Smooth muscle cell (in vitro differentiated cells): Measurements from ENCODE around the gene HAL. TPM values are rescaled to one million over a fixed set of nuclear protein-coding genes. Genes with fewer than 3 reads are reported as not detected.

Experiments
- DNase-seq: peaks from one replicate; lab custom pipeline; 2025; ENCODE audit not compliant: unreplicated experiment; lab: John Stamatoyannopoulos, UW
- H2AFZ ChIP-seq: fragments of 200-600 bp; sonication (generic); 2 replicates; pipeline ENCODE4 v1.6.0; 2016; ENCODE audit warnings: antibody characterized with exemption, low read depth, mild to moderate bottlenecking
- H3F3A ChIP-seq: fragments of 200-600 bp; sonication (generic); 2 replicates; pipeline ENCODE4 v1.6.0; 2017; ENCODE audit warnings: antibody characterized with exemption, low read depth
- H3K27ac ChIP-seq: fragments of 200-600 bp; sonication (generic); 2 replicates; pipeline ENCODE4 v1.5.1; 2016; ENCODE audit warnings: low read depth, mild to moderate bottlenecking
- H3K27me3 ChIP-seq: fragments of 200-600 bp; sonication (generic); 2 replicates; pipeline ENCODE4 v1.6.1; 2016; ENCODE audit warnings: low read depth, mild to moderate bottlenecking
- H3K36me3 ChIP-seq: fragments of 200-600 bp; sonication (generic); 2 replicates; pipeline ENCODE4 v1.5.1; 2016; ENCODE audit warnings: low read depth
- H3K4me1 ChIP-seq: fragments of 200-600 bp; sonication (generic); 2 replicates; pipeline ENCODE4 v1.5.1; 2016; ENCODE audit warnings: low read depth
- H3K4me2 ChIP-seq: fragments of 200-600 bp; sonication (generic); 2 replicates; pipeline ENCODE4 v1.6.0; 2016; ENCODE audit warnings: mild to moderate bottlenecking
- H3K4me3 ChIP-seq: fragments of 200-600 bp; sonication (generic); 2 replicates; pipeline ENCODE4 v1.5.1; 2016; ENCODE audit warnings: mild to moderate bottlenecking
- H3K79me2 ChIP-seq: fragments of 200-600 bp; sonication (generic); 2 replicates; pipeline ENCODE4 v1.6.0; 2016; ENCODE audit warnings: low read depth, mild to moderate bottlenecking
- H3K9ac ChIP-seq: fragments of 200-600 bp; sonication (generic); 2 replicates; pipeline ENCODE4 v1.6.0; 2016; ENCODE audit warnings: low read depth
- H3K9me3 ChIP-seq: fragments of 200-600 bp; sonication (generic); replicated peaks from 2 replicates; pipeline ENCODE4 v1.5.1; 2016; ENCODE audit warnings: low read depth
- H4K20me1 ChIP-seq: fragments of 200-600 bp; sonication (generic); 2 replicates; pipeline ENCODE4 v1.6.0; 2016; ENCODE audit warnings: low read depth
- WGBS: methylation state at CpG from one replicate; pipeline ENCODE4 v1.1.7; 2016; ENCODE audit warnings: low lambda C conversion rate; 5-methylcytosine and 5-hydroxymethylcytosine counted together
- polyA plus RNA-seq: library from polyadenylated mRNA; unstranded; fragments of >200 nt; fragmentation: Nextera tagmentation; extraction: Ambion mirVana; gene quantifications from 2 replicates; pipeline ENCODE4 v1.2.1, GENCODE V29; 2016
- total RNA-seq: library from RNA; depleted of rRNA; stranded (reverse); fragments of >200 nt; gene quantifications from 2 replicates; pipeline ENCODE4 v1.2.3, GENCODE V29; 2014
- TF ChIP-seq, protein P1 (sequence below): fragments of 200-600 bp; sonication (generic); IDR thresholded peaks from 2 replicates; pipeline ENCODE4 v1.5.1; 2017; ENCODE audit warnings: borderline replicate concordance, mild to moderate bottlenecking, antibody characterized with exemption; ENCODE audit not compliant: insufficient read depth, poor library complexity, severe bottlenecking

HAL gene
- total and polyA plus RNA-seq, 2 experiments from 2014 or later: 0.31 TPM; not detected in 1

DNA sequence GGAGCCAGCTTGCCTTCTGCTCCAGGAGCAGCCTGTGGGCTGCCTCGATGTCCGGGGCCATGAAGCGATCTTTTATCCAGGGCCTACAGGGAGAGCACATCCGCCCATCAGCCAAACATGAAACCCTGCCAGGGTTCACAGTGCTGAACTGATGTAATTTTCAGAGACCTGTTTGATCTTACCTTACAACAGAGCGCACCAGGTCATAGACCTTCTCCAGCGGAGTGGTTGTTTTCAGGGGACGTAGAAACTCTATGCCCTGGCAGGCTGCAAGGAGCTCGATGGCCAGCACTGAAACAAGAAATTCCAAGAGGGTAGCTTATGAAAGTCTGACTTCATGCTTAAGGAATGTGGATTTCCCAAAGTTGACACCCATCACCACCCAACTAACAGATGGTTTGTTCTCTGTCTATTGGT, 19.7 kb downstream of the HAL start:
- H3K9ac ChIP-seq: no peak overlapping the region
- no peak overlapping the region for H3K4me3 ChIP-seq
- no peaks in the 10 kb centered on the region for H3K79me2 ChIP-seq
- H3F3A ChIP-seq: no peaks in the 10 kb centered on the region
- H3K36me3 ChIP-seq: no peaks in the 10 kb centered on the region
- H4K20me1 ChIP-seq: no peaks in the 10 kb centered on the region
- H3K4me2 ChIP-seq: no peak overlapping the region
- no peak overlapping the region for H2AFZ ChIP-seq
- H3K9me3 ChIP-seq: no peaks in the 10 kb centered on the region
- no peaks in the 10 kb centered on the region for H3K27me3 ChIP-seq
- TF ChIP-seq, protein P1, sequence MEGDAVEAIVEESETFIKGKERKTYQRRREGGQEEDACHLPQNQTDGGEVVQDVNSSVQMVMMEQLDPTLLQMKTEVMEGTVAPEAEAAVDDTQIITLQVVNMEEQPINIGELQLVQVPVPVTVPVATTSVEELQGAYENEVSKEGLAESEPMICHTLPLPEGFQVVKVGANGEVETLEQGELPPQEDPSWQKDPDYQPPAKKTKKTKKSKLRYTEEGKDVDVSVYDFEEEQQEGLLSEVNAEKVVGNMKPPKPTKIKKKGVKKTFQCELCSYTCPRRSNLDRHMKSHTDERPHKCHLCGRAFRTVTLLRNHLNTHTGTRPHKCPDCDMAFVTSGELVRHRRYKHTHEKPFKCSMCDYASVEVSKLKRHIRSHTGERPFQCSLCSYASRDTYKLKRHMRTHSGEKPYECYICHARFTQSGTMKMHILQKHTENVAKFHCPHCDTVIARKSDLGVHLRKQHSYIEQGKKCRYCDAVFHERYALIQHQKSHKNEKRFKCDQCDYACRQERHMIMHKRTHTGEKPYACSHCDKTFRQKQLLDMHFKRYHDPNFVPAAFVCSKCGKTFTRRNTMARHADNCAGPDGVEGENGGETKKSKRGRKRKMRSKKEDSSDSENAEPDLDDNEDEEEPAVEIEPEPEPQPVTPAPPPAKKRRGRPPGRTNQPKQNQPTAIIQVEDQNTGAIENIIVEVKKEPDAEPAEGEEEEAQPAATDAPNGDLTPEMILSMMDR: no peak
- no peak overlapping the region for H3K27ac ChIP-seq
- WGBS: 90% methylated on average over 8 of the region's 8 CpGs
- H3K4me1 ChIP-seq: no peaks in the 10 kb centered on the region
- no peak for DNase-seq

DNA sequence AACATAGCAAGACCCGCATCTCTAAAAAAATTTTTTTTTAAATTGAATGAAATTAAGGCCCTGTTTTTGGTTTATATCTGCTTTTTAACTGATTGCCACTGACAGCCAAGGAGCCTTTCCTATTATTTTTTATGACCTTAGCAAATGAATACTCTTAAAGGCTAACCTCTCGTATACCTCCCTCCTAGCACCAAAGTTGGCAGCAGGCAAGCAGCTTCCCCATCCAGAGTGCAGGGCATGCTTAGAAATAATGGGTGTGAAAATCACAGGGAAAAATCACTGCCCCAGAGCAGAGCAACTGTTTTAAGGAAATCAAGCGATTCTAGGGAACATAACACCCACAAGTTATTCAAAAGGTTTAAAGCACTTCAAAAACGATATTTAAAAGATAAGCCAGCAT, 20.7 kb downstream of the HAL start:
- H4K20me1 ChIP-seq: no peaks in the 10 kb centered on the region
- H3K27ac ChIP-seq: no peak overlapping the region
- no peaks in the 10 kb centered on the region for H3K79me2 ChIP-seq
- H3K9ac ChIP-seq: no peak overlapping the region
- H3K4me3 ChIP-seq: no peak overlapping the region
- no peaks in the 10 kb centered on the region for H3K4me1 ChIP-seq
- H3K36me3 ChIP-seq: no peaks in the 10 kb centered on the region
- no peaks in the 10 kb centered on the region for H3K9me3 ChIP-seq
- DNase-seq: no peak
- H2AFZ ChIP-seq: no peak overlapping the region
- TF ChIP-seq, protein P1: no peak
- H3F3A ChIP-seq: no peaks in the 10 kb centered on the region
- WGBS: 97% methylated on average over 4 of the region's 4 CpGs
- no peak overlapping the region for H3K4me2 ChIP-seq
- H3K27me3 ChIP-seq: no peaks in the 10 kb centered on the region

DNA sequence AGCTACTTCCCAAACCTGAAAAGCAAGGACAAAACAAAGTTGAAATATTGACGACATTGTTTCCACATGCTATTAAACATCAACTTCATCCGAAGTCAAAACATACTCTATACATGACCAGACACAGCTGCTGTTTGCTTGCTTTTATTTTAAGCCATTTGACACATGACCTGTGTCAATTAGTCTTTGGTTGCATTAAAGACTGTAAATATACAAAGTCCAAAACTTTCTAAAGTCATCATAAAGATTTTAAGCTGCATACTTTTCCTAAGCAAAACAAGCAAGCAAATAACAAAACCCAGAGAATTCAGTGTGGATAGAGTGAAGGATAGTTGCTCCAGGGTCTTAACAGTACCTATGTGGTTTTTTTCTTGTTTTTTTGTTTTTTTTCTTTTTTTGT, 21.8 kb downstream of the HAL start:
- Histone ChIP-seq H3K79me2 (no peaks in the 10 kb centered on the region), H3K27me3 (no peaks in the 10 kb centered on the region), H3K4me1 (no peaks in the 10 kb centered on the region), H3K4me3 (no peak overlapping the region), H3K36me3 (no peaks in the 10 kb centered on the region), H2AFZ (no peak overlapping the region), H4K20me1 (no peaks in the 10 kb centered on the region), H3K9me3 (no peaks in the 10 kb centered on the region), H3K27ac (no peak overlapping the region), H3K4me2 (no peak overlapping the region), H3K9ac (no peak overlapping the region), H3F3A (no peaks in the 10 kb centered on the region)
- 94% methylated on average over 2 of the region's 2 CpGs for WGBS
- no peak for DNase-seq
- TF ChIP-seq, protein P1: no peak

DNA sequence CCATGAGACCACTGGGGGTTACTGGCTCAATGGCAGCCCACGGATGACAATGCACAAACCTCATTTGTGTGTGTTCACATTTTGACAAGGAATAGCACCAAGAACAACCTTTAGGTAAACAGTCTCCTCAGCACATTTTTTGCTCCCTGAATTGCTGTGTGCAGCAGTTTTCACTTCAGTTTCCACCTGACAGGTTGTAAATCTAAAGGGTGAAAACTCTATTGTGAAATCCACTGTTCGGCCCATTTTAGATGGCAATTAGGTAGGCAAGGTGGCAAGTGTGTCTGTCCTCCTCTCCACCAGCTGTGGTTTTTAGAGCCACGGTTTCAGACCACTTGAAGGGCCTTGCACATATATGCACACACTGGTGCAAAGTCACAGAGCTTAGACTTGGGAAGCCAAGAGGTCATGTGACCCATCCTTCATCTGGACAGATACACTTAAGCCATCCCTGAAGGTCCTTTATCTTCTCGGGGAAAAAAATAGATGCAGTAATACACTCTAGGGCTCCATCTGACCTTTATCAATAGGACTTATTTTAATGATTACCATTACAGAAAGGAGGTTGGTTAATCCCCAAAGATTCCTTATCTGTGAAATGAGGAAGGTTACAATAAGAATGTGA, 23.2 kb downstream of the HAL start:
- no peak overlapping the region for H3K4me2 ChIP-seq
- no peak overlapping the region for H2AFZ ChIP-seq
- no peaks in the 10 kb centered on the region for H3K9me3 ChIP-seq
- H3K27me3 ChIP-seq: no peaks in the 10 kb centered on the region
- H3F3A ChIP-seq: no peaks in the 10 kb centered on the region
- H4K20me1 ChIP-seq: no peaks in the 10 kb centered on the region
- H3K27ac ChIP-seq: no peak overlapping the region
- H3K36me3 ChIP-seq: no peaks in the 10 kb centered on the region
- H3K4me3 ChIP-seq: no peak overlapping the region
- H3K79me2 ChIP-seq: no peaks in the 10 kb centered on the region
- no peak overlapping the region for H3K9ac ChIP-seq
- no peaks in the 10 kb centered on the region for H3K4me1 ChIP-seq
- 69% methylated on average over 4 of the region's 4 CpGs for WGBS
- TF ChIP-seq, protein P1: no peak
- no peak for DNase-seq
